A549 (cell line): ENCODE results near the gene DLG2. TPM values are rescaled to one million over a fixed set of nuclear protein-coding genes. Genes with fewer than 3 reads are reported as not detected.
"Not testable (repeated sequence)": the region's sequence is repeated elsewhere in the genome, so short reads cannot be mapped to it uniquely, and the experiment has no call there.

ENCODE experiments used
- ATAC-seq, 2 experiments: fragments of 200-7000 bp in 1 of 2; fragments of >200 bp in 1 of 2; cut with Nextera tagmentation in 1 of 2; cut with Tn5 transposase in 1 of 2; 3 replicates each; pipeline versions ENCODE4 v1.8.0 to v1.9.1; 2018 to 2020; ENCODE audit warnings: mild to moderate bottlenecking in 1 of 2, moderate library complexity in 1 of 2
- CTCF ChIA-PET: fragments of 300-600 bp; sonication (Branson Sonifier 250); formaldehyde crosslinking; extraction: SDS; loops from one replicate; lab custom pipeline; 2021; ENCODE audit warnings: antibody characterized with exemption, inconsistent platforms; lab: Yijun Ruan, JAX
- POLR2A ChIA-PET: fragments of 350-600 bp; formaldehyde crosslinking; extraction: SDS; loops from one replicate; lab custom pipeline; 2021; ENCODE audit warnings: antibody characterized with exemption, inconsistent platforms; lab: Yijun Ruan, JAX
- DNase-seq, 2 experiments: peaks; one replicate each; pipeline versions ENCODE4 v3.0.0 to v3.0.0-alpha.2; 2011 to 2016; ENCODE audit warnings: low read depth in 1 of 2, low spot score in 1 of 2
- FAIRE-seq: peaks from 2 replicates; lab custom pipeline; 2011; peaks lifted over from hg19 to GRCh38; lab: Jason Lieb, UNC
- H3K27ac ChIP-seq, 2 experiments: fragments of >200 bp; sonication (Bioruptor Twin); formaldehyde crosslinking; 3 replicates each; pipeline ENCODE4 v1.5.1; 2016 to 2017
- H3K4me1 ChIP-seq: fragments of >200 bp; sonication (Bioruptor Twin); formaldehyde crosslinking; 3 replicates; pipeline ENCODE4 v1.6.1; 2016
- H3K4me2 ChIP-seq: fragments of >200 bp; sonication (Bioruptor Twin); formaldehyde crosslinking; 3 replicates; pipeline ENCODE4 v1.6.1; 2016
- H3K4me3 ChIP-seq: fragments of >200 bp; sonication (Bioruptor Twin); formaldehyde crosslinking; 3 replicates; pipeline ENCODE4 v1.5.1; 2016
- H3K9me3 ChIP-seq: fragments of >200 bp; sonication (Bioruptor Twin); formaldehyde crosslinking; 3 replicates; pipeline ENCODE4 v1.6.1; 2016
- BCL3 ChIP-seq: fragments of >200 bp; sonication (Bioruptor Twin); formaldehyde crosslinking; IDR thresholded peaks from 3 replicates; pipeline ENCODE4 v1.6.1; 2016
- CEBPB ChIP-seq, 2 experiments: fragments of >200 bp in 1 of 2; sonication (Bioruptor Twin) in 1 of 2; formaldehyde crosslinking in 1 of 2; IDR thresholded peaks; 2 replicates each; pipeline ENCODE4 v1.6.1; 2012 to 2016
- EHF ChIP-seq: fragments of 250-450 bp; sonication (Bioruptor Pico); IDR thresholded peaks from 2 replicates; pipeline ENCODE4 v1.5.0; 2020; ENCODE audit warnings: mild to moderate bottlenecking
- ELK1 ChIP-seq: fragments of 150-350 bp; IDR thresholded peaks from 2 replicates; pipeline ENCODE4 v1.6.1; 2014; ENCODE audit warnings: low read depth, mild to moderate bottlenecking, low read length
- FOSB ChIP-seq: fragments of 250-450 bp; sonication (Bioruptor Pico); IDR thresholded peaks from 2 replicates; pipeline ENCODE4 v1.5.0; 2020; ENCODE audit warnings: mild to moderate bottlenecking, moderate library complexity
- FOSL2 ChIP-seq, 2 experiments: fragments of 450-650 bp in 1 of 2; fragments of >200 bp in 1 of 2; sonication (Bioruptor Twin) in 1 of 2; formaldehyde crosslinking; IDR thresholded peaks; 2 replicates each; pipeline versions ENCODE4 v1.5.0 to v1.6.1; 2016 to 2020; ENCODE audit warnings: mild to moderate bottlenecking in 1 of 2, moderate library complexity in 1 of 2
- GATA3 ChIP-seq: IDR thresholded peaks from 2 replicates; pipeline ENCODE4 v1.6.1; 2012; ENCODE audit warnings: borderline replicate concordance
- HOXA7 ChIP-seq: fragments of 250-450 bp; sonication (Bioruptor Pico); IDR thresholded peaks from 2 replicates; pipeline ENCODE4 v1.5.0; 2020; ENCODE audit warnings: mild to moderate bottlenecking, moderate library complexity
- PBX3 ChIP-seq: IDR thresholded peaks from 2 replicates; pipeline ENCODE4 v1.6.1; 2012
- RARB ChIP-seq: fragments of 250-450 bp; sonication (Bioruptor Pico); IDR thresholded peaks from 2 replicates; pipeline ENCODE4 v1.8.0; 2021; ENCODE audit warnings: mild to moderate bottlenecking, moderate library complexity
- RFX5 ChIP-seq: fragments of 450-650 bp; IDR thresholded peaks from 2 replicates; pipeline ENCODE4 v1.7.1; 2014; ENCODE audit warnings: antibody characterized with exemption, mild to moderate bottlenecking, moderate library complexity
- USF2 ChIP-seq: fragments of 450-650 bp; IDR thresholded peaks from 2 replicates; pipeline ENCODE4 v1.6.1; 2014; ENCODE audit warnings: antibody characterized with exemption
- WGBS: methylation state at CpG from one replicate; pipeline ENCODE4 v1.1.6; 2017; ENCODE audit errors: missing lambda C conversion rate; 5-methylcytosine and 5-hydroxymethylcytosine counted together
- polyA plus RNA-seq, 4 experiments: library from polyadenylated mRNA; depleted of rRNA in 3 of 4; stranded (reverse); fragments of >200 nt; fragmentation: RNase III in 1 of 4; extraction: RNeasy Plus Mini Kit Qiagen cat#74134 plus additional on column Dnase treatment in 1 of 4; gene quantifications; 2 replicates in 3 of 4; 3 replicates in 1 of 4; pipeline ENCODE4 v1.2.3, GENCODE V29; 2011 to 2017
- TF ChIP-seq, protein P1 (sequence below): fragments of 200-600 bp; sonication (generic); IDR thresholded peaks from 2 replicates; pipeline ENCODE4 v1.6.1; 2016; ENCODE audit warnings: antibody characterized with exemption, mild to moderate bottlenecking, moderate library complexity
- TF ChIP-seq, protein P2 (sequence below): fragments of >200 bp; sonication (Bioruptor Twin); formaldehyde crosslinking; IDR thresholded peaks from 2 replicates; pipeline ENCODE4 v1.6.1; 2016

The DLG2 gene
- polyA plus RNA-seq, 2 of the 4 experiments (the other 2 are of a cell fraction): 0.26 to 0.79 TPM

DNA sequence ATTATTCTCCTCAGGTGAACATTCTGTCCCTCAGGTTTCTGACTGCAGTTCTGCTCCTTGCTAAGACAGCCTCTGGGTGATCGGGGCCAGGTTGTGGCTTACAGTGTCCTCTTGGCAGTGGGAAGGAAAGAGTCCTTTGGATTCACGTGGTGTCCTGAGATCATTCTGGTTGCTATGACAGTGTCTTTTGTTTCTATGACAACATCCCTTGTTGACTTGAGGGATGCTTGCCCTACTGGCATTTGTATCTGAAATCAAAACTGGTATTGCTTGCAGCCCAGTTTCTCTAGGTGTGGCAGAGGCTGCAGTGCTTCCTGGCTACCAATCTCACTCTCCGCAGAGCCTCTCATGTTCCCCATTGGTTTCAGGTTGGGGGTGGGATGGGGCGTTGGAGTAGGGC, 2189.2 kb downstream of the DLG2 start (continued):
- TF ChIP-seq BCL3: no peak
- no peak for TF ChIP-seq ELK1
- TF ChIP-seq RFX5: no peak

GRCh38 chr11:83436855-83437254, 2190.3 kb downstream of the DLG2 start:
- ATAC-seq: 0 out of 6 replicates have a peak, but pooled peaks of 1 of the 2 experiments have one; percentile 24
- Histone ChIP-seq H3K4me1 (no peaks in the 10 kb centered on the region), H3K9me3 (no peaks in the 10 kb centered on the region), H3K4me2 (no peak overlapping the region), H3K4me3 (no peak overlapping the region), H3K27ac (no peak overlapping the region)
- FAIRE-seq: no peak
- TF ChIP-seq FOSB (CRISPR knock-in tag): no peak
- TF ChIP-seq, protein P1, sequence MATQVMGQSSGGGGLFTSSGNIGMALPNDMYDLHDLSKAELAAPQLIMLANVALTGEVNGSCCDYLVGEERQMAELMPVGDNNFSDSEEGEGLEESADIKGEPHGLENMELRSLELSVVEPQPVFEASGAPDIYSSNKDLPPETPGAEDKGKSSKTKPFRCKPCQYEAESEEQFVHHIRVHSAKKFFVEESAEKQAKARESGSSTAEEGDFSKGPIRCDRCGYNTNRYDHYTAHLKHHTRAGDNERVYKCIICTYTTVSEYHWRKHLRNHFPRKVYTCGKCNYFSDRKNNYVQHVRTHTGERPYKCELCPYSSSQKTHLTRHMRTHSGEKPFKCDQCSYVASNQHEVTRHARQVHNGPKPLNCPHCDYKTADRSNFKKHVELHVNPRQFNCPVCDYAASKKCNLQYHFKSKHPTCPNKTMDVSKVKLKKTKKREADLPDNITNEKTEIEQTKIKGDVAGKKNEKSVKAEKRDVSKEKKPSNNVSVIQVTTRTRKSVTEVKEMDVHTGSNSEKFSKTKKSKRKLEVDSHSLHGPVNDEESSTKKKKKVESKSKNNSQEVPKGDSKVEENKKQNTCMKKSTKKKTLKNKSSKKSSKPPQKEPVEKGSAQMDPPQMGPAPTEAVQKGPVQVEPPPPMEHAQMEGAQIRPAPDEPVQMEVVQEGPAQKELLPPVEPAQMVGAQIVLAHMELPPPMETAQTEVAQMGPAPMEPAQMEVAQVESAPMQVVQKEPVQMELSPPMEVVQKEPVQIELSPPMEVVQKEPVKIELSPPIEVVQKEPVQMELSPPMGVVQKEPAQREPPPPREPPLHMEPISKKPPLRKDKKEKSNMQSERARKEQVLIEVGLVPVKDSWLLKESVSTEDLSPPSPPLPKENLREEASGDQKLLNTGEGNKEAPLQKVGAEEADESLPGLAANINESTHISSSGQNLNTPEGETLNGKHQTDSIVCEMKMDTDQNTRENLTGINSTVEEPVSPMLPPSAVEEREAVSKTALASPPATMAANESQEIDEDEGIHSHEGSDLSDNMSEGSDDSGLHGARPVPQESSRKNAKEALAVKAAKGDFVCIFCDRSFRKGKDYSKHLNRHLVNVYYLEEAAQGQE: no peak
- TF ChIP-seq EHF (CRISPR knock-in tag): no peak
- TF ChIP-seq PBX3: no peak
- TF ChIP-seq CEBPB (IDR thresholded peaks at IDR 0.05): no peak
- TF ChIP-seq, protein P2, sequence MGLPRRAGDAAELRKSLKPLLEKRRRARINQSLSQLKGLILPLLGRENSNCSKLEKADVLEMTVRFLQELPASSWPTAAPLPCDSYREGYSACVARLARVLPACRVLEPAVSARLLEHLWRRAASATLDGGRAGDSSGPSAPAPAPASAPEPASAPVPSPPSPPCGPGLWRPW: no peak
- no peak for TF ChIP-seq RARB (CRISPR knock-in tag)
- no peak for TF ChIP-seq HOXA7 (CRISPR knock-in tag)
- no peak for TF ChIP-seq GATA3
- no peak for TF ChIP-seq USF2
- no peak for TF ChIP-seq FOSL2 (IDR thresholded peaks at IDR 0.05)
- no peak for TF ChIP-seq FOSL2 (CRISPR knock-in tag; IDR thresholded peaks at IDR 0.05)
- DNase-seq: no peak
- ChIA-PET POLR2A (no interaction called here), CTCF (no interaction called here)
- 45% methylated on average over 3 of the region's 3 CpGs for WGBS

DNA sequence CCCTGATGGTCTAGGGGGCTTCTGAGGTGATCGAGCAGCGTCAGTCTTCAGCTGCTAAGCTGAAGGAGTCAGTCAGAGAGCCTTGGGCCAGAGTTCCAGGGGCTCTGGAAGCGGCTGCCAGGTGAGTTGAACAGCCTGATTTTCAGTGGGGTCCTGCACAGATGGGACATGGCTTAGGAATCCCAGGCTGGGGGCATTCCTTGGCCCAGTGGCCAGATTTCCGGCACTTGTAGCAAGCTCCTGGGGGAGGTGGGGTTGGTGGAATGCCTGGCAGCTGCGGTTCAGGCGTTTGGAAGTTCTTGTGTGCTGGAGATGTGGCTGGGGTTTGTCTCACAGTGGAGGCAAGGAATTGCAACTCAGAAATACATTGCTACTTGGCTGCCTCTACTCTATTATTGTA, 2192.3 kb downstream of the DLG2 start:
- H3K9me3 ChIP-seq, H3K4me1 ChIP-seq, H3K4me3 ChIP-seq, H3K4me2 ChIP-seq, POLR2A ChIA-PET, CTCF ChIA-PET, DNase-seq, H3K27ac ChIP-seq, FAIRE-seq, ATAC-seq: not testable (repeated sequence)
- 14% methylated on average over 5 of the region's 6 CpGs for WGBS
